ENCODE measurements around the gene SCP2.

Gene SCP2

DNA sequence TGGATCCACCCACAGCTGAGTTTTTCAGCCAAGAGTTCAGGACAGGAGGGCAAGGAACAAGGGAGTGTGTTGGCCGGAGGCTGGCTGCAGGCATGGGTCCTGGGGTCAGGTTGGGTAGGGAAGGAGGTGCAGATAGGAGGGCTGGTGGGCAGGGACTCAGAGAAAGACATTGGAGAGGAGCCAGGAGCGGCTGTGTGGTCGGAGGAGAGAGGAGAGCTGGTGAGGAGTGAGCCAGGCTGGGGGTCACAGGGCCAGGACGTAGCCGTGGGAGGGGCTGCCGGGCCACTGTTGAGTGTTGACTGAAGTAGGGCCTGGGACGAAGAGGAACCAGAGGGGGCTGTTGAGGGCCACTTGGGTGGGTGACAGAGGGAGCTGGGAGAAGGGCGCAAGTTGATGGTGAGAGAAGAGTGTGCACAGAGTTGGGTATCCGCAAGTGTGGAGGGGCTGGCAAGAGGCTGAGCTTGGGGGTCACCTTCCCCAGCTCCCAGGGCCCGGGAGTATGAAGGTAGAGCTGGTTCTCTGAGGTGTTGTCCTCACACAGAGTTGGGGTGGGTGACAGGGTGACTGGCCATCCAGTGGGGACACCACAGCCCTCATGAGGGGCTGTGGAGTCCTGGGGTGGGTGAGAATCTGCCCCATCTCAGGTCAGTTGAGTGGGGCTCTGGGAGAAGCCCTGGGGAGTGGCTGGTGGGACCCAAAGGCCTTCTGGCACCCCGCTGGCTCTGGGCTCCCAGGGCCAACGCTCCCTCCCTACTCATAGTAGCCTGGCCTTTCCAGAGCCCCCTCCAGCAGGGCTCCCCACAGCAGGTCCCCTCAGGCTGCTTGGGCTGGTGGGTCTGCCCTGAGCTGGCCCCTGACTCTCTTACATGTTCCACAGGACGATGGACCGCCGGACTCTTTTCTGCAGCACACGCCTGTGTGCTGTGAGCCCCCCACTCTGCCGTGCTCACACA is 156.8 kb downstream of the SCP2 start:
- no peak for DNase-seq

GRCh38 chr1:53084589-53084971 is 157.5 kb downstream of the SCP2 start:
- DNase-seq = no peak

DNA sequence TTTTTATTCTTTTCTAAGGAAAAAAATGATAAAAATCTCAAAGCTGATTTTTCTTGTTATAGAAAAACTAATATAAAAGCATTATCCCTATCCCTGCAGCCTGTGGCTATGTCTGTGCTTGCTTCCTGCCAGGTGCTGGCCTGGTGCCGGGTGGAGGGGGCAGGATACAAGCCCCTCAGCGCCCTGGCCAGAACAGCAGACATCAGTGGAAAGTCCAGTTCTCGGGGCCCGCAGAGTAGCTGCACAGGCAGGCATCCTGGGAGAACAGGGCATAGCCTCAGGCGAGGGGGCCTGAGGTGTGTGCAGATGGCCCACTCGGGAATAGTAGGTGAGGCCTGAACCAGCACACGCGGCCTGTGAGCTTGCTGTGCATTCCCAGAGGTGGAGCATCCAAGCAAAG is 158.3 kb downstream of the SCP2 start:
- no peak for DNase-seq

GRCh38 chr1:53086491-53087070 is 159.5 kb downstream of the SCP2 start:
- no peak for DNase-seq

DNA sequence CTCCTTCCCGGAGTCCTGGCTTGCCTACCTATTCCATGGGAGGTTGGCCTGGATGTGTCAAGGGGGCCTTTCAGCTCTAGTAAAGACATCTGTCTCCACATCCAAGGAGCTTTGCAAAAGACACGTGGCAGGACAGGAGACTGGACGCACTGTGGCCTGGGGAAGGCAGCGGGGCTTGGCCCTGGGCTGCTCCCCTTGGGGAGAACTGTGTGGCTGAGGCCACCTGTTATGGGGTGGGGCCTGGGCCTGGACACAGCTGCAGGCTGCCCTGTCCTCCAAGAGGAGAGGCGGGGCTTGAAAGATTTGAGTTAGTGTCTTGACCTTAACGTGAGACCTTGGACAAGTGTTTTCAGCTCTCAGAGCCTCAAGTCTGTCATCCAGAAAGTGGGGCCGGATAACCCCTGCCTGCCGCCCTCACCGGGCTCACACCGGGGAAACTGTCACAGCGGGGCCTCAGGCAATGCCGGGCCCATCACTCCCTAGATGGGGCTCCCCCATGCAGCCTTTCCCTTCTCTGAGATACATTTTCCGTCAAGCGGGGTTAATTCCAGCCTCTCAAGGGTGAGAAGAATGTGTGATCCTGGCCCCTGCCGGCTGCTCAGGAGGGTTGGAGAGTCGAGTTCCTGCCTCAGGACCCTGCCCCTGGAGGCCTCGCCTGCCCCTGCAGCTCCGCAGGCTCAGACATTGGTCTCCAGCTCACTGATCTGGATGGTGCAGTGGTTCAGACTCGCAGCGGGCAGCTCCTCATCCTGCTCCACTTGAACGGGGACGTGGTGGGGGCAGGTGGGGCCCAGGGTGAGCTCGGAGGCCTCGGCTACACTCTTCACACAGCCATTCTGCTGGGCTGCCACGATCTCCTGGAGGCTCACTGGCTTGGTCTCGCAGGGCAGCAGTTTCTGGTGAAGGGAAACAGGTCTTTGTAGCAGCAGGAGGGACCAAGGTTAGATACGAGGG is 160.5 kb downstream of the SCP2 start:
- DNase-seq = no peak

- no peak for DNase-seq
Measured at GRCh38 chr1:53088616-53089300, 161.7 kb downstream of the SCP2 start.

DNA sequence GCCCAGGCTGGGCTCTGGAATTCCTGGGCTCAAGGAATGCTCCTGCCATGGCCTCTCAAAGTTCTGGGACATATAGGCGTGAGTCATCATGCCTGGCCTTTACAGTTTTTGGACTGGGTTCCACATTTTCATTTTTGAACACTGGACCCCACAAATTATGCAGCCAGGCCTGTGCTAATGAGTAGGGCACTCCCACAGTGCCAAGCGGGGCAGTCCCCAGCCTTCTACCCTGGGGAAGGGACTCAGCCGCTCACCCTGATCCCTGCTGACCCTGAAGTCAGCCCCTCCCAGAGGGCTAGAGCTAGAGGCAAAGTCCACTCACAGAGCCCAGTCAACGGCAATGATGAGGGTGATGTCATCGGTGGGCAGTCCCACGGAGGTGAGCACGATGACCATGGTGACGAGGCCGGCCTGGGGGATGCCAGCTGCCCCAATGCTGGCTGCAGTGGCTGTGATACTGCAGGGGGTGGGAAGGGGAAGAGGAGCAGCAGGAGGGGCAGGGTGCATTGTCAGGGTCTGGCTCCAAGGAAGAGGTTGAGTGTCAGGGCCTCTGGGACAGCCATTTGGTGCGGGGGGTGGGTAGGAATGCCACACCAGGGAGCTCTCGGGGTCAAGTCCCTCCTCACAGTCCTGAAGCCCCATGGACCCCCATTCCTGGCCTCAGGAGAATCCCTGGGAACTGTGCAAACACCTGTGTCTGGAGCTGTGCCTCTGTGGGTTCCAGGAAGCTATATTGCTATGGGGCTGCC is 162.6 kb downstream of the SCP2 start:
- DNase-seq = no peak

DNA sequence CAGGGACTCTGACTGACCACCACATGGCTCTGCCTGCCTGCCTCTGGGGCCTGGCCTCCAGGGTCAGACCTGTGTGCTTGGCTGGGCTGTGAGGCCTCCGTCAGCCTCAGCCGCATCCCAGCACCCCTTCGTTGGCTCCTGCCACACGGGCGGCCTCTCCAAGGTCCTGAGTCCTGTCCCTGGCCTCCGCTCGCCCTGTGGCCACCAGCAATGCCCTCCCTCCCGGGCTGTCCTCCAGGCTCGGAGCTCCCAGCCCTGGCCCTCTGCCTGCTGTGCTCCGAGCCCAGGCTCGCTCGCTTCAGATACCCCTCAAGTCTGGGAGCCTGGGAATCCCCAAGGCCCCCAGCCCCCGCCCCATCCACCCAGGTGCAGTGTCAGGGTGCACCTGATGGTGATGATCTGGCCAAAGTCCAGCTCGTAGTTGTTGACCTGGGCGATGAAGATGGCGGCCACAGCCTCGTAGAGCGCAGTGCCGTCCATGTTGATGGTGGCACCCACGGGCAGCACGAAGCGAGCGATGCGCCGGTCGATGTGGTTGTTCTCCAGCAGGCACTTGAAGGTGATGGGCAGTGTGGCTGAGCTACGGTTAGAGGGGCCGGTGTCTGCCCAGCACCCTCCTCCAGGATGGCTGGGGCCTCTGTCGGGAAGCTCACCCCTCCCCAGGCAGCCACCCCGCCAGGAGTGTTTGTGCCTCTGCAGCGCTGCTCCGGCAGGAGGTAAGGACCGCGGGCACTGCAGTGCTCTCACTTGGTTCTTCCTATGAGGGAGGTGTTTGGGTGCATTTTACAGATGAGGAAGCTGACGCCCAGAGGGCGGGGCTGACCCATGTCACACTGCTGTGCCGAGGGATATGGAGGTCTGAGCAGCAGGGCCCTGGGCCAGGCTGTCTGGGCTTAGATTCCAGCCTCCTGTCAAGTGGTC is 163.4 kb downstream of the SCP2 start:
- no peak for DNase-seq

DNA sequence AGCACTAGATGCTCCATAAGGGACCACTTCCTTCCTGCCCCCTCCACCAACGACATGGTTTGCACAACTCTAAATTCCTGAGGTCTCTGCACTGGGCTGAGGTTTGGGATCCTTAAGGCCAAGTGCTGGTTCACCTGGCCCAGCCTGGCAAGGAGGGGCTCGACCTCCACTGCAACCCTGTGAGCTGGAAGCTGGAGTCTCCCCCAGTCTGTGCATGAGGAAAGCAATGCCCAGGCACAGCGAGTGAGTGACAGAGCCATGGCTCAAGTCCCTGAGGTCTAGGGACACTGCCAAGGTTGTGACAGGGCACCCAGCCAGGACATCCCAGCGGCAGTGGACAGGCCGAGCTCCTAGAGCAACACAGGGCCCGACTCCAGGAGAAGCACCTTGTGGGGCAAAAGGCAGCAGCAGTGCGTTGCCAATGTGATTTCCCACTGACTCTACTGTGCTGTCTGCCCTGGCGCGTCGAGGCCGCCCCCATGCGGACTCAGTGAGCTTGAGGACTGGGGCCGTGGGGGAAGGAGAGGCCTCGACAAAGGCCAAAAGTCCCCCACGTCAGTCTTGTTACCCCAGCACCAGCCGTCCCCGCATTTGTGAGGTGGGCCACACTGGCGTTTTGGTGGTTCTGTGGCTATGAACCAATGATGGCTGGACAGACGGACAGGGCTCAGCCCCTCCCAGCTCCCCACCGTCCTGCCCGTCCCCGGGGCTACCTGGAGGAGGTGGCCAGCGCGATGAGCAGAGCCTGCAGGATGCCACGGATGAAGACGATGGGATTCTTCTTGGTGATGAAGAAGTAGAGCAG is 165.0 kb downstream of the SCP2 start:
- no peak for DNase-seq

- no peak for DNase-seq
Measured at GRCh38 chr1:53092659-53093450, 165.8 kb downstream of the SCP2 start.

- no peak for DNase-seq
Measured at GRCh38 chr1:53093451-53093754, 166.3 kb downstream of the SCP2 start.

DNA sequence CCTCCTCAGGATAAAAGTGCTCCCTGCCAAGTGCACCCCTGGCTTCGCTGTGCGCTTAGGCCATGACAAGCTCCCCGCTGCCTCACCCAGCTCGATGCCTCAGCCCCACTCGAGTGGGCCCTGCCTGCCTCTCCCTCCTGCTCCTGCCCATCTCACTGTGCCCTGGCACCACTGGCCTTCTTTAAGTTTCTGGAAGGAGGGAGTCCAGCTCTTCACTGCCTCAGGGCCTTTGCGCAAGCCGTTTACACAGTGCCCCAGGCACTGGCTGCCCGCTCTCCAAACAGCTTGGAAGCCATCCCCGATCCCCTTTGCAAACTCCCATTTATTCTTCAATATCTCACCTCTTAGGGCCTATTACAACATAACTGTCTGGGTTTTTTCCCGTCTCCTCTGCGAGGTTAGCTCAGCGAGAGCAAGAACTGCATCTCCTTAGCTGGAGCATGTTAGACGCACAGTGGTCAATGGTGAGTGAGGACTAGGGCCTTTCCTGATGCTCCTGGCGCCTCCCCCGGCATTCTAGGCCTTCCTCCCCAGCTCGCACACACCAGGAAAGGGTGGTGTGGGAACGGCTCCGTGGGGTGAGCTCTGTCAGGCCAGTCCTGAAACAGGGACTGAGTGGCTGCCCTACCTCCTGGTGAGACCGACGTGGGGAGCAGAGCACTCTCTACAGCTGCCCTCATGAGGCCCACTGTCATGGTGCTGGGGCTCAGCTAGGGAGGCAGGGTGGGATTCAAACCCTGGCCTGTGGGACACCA is 166.9 kb downstream of the SCP2 start:
- no peak for DNase-seq

DNA sequence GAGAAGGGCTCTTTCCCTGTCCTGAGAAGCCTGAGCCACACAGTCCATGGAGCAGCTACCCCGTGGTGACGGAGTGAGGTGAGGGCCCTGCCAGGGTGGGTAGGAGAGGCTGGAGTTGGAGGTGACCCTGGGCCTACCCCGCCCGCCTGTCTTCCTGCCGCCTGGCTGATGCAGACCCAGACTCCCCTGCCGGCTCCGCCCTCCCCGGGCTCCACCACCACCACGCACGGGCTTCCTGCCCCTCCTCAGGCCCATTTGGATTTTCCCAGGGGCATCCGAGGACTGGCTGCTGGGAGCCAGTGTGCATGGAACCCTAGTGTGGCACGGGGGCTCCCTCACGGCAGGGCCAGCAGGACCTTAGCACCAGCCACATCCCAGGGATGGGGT is 167.4 kb downstream of the SCP2 start:
- no peak for DNase-seq

All from activated T-cell treated with anti-CD3 and anti-CD28 coated beads, Interleukin-2, amount 50 U/mL, for 48 hours (primary cell).